K562 (cell line): ENCODE measurements around the gene EPHB6. TPM values are rescaled to one million over a fixed set of nuclear protein-coding genes. Genes with fewer than 3 reads are reported as not detected.

Experiments used
- ATAC-seq: fragments of 200-7000 bp; cut with Tn5 transposase; 3 replicates; pipeline ENCODE4 v1.9.1; 2020; ENCODE audit warnings: moderate library complexity
- BruUV-seq: library from RNA; stranded (reverse); fragments of 400-500 nt; replicated peaks from 2 replicates; lab custom pipeline; 2021; lab: Mats Ljungman, UMichigan
- CTCF ChIA-PET: fragments of 300-600 bp; formaldehyde crosslinking; extraction: SDS; loops from one replicate; lab custom pipeline; 2021; ENCODE audit warnings: low intra/inter-chr PET ratio; lab: Yijun Ruan, JAX
- POLR2A ChIA-PET: fragments of 300-600, 350-650 bp; sonication (Branson Sonifier 250); formaldehyde crosslinking; extraction: SDS; loops from one replicate; lab custom pipeline; 2021; ENCODE audit warnings: antibody characterized with exemption, inconsistent platforms; lab: Yijun Ruan, JAX
- DNase-seq, 4 experiments: peaks; one replicate each; pipeline versions ENCODE4 v3.0.0 to v3.0.0-alpha.2; 2011 to 2018; ENCODE audit warnings: low spot score in 3 of 4, mixed read lengths in 3 of 4; ENCODE audit errors: extremely low read depth in 1 of 4
- FAIRE-seq: peaks from 2 replicates; lab custom pipeline; 2011; peaks lifted over from hg19 to GRCh38; lab: Jason Lieb, UNC
- H2AFZ ChIP-seq: 2 replicates; pipeline ENCODE4 v1.6.0; 2011; ENCODE audit warnings: low read depth, low read length, control low read depth, inconsistent platforms
- H3K27ac ChIP-seq: fragments of 200-600 bp; 3 replicates; pipeline ENCODE4 v1.8.0; 2011; ENCODE audit warnings: low read depth, mild to moderate bottlenecking, control low read depth, inconsistent platforms, low read length, moderate library complexity, mixed read lengths; ENCODE audit errors: extremely low read depth
- H3K27me3 ChIP-seq, 2 experiments: fragments of 300-600 bp in 1 of 2; 2 replicates in 1 of 2; 3 replicates in 1 of 2; pipeline versions ENCODE4 v1.6.0 to v1.8.0; 2011; ENCODE audit warnings: inconsistent platforms in 2 of 2, low read length in 2 of 2, mild to moderate bottlenecking in 1 of 2, mixed read lengths in 1 of 2, moderate library complexity in 1 of 2; ENCODE audit not compliant: control insufficient read depth in 2 of 2, insufficient read depth in 2 of 2
- H3K36me3 ChIP-seq: fragments of 300-600 bp; 3 replicates; pipeline ENCODE4 v1.8.0; 2011; ENCODE audit warnings: mild to moderate bottlenecking, low read length, inconsistent platforms; ENCODE audit not compliant: control insufficient read depth, insufficient read depth
- H3K4me1 ChIP-seq, 2 experiments: fragments of 200-600 bp in 1 of 2; replicated peaks in 1 of 2; 2 replicates in 1 of 2; 3 replicates in 1 of 2; pipeline versions ENCODE4 v1.5.1 to v1.8.0; 2011; ENCODE audit warnings: inconsistent platforms in 2 of 2, low read length in 2 of 2, mild to moderate bottlenecking in 1 of 2, mixed read lengths in 1 of 2, moderate library complexity in 1 of 2; ENCODE audit not compliant: control insufficient read depth in 2 of 2, insufficient read depth in 2 of 2
- H3K4me2 ChIP-seq: 2 replicates; pipeline ENCODE4 v1.6.1; 2011; ENCODE audit warnings: low read length, control low read depth, inconsistent platforms, mixed read lengths; ENCODE audit not compliant: insufficient read depth
- H3K4me3 ChIP-seq: fragments of 200-600 bp; sonication (generic), shearing (Covaris generic); 2 replicates; pipeline ENCODE4 v1.5.1; 2016; ENCODE audit warnings: control low read depth, inconsistent platforms
- H3K79me2 ChIP-seq: fragments of 200-600 bp; 3 replicates; pipeline ENCODE4 v1.8.0; 2011; ENCODE audit warnings: low read length, inconsistent platforms; ENCODE audit not compliant: control insufficient read depth, insufficient read depth
- H3K9ac ChIP-seq, 2 experiments: 2 replicates each; pipeline versions ENCODE4 v1.6.0 to v1.6.1; 2011; ENCODE audit warnings: low read depth in 2 of 2, low read length in 2 of 2, control low read depth in 1 of 2, inconsistent platforms in 1 of 2, mild to moderate bottlenecking in 1 of 2, mixed read lengths in 1 of 2; ENCODE audit not compliant: insufficient read depth in 1 of 2
- H3K9me1 ChIP-seq: one replicate; pipeline ENCODE4 v1.6.0; 2011; ENCODE audit warnings: inconsistent platforms, mild to moderate bottlenecking, low read length, moderate library complexity; ENCODE audit not compliant: control insufficient read depth, insufficient read depth
- H3K9me3 ChIP-seq: replicated peaks from 2 replicates; pipeline ENCODE4 v1.5.1; 2011; ENCODE audit warnings: low read depth, low read length, inconsistent platforms; ENCODE audit not compliant: control insufficient read depth, insufficient read depth
- H4K20me1 ChIP-seq: replicated peaks from 2 replicates; pipeline ENCODE4 v1.6.1; 2011; ENCODE audit warnings: low read length, inconsistent platforms, mixed read lengths; ENCODE audit not compliant: control insufficient read depth, insufficient read depth
- ATF3 ChIP-seq, 2 experiments: fragments of 450-650 bp in 1 of 2; sonication (generic) in 1 of 2; formaldehyde crosslinking in 1 of 2; IDR thresholded peaks in 1 of 2; conservative IDR thresholded peaks in 1 of 2; 2 replicates each; pipeline versions ENCODE4 v1.6.1 to v1.8.1; 2016 to 2023; ENCODE audit warnings: mild to moderate bottlenecking in 2 of 2, moderate library complexity in 2 of 2, inconsistent platforms in 1 of 2, missing genetic modification reagents in 1 of 2
- ETV6 ChIP-seq, 3 experiments: fragments of 150-350 bp in 1 of 3; sonication (generic) in 1 of 3; formaldehyde crosslinking in 1 of 3; IDR thresholded peaks; 2 replicates each; pipeline versions ENCODE4 v1.6.1 to v1.8.0; 2014 to 2022; ENCODE audit warnings: borderline replicate concordance in 2 of 3, low read depth in 2 of 3, antibody characterized with exemption in 1 of 3, low read length in 1 of 3, mild to moderate bottlenecking in 1 of 3, missing genetic modification reagents in 1 of 3
- MYNN ChIP-seq, 2 experiments: sonication (generic); formaldehyde crosslinking in 1 of 2; IDR thresholded peaks; 2 replicates each; pipeline versions ENCODE4 v1.5.0 to v1.6.1; 2016 to 2020; ENCODE audit warnings: antibody characterized with exemption in 1 of 2, missing genetic modification reagents in 1 of 2
- PHB2 ChIP-seq: fragments of 450-650 bp; IDR thresholded peaks from 2 replicates; pipeline ENCODE4 v1.6.1; 2017; ENCODE audit warnings: low read depth
- SAFB ChIP-seq: fragments of 200-400 bp; formaldehyde crosslinking; IDR thresholded peaks from 2 replicates; pipeline ENCODE4 v1.6.1; 2017; ENCODE audit warnings: low read depth, low read length, borderline replicate concordance
- SP2 ChIP-seq: IDR thresholded peaks from 2 replicates; pipeline ENCODE4 v1.6.1; 2011; ENCODE audit warnings: mild to moderate bottlenecking, low read depth, low read length, moderate library complexity; ENCODE audit not compliant: poor library complexity, severe bottlenecking; ENCODE audit errors: extremely low read depth
- ZC3H11A ChIP-seq: IDR thresholded peaks from 2 replicates; pipeline ENCODE4 v1.6.1; 2012; ENCODE audit warnings: low read depth, low read length, improper control_type of control experiment
- WGBS: fragments of 100-300 bp; shearing (Covaris generic); methylation state at CpG from one replicate; pipeline ENCODE4 v1.1.6; 2016; ENCODE audit warnings: low coverage, mixed read lengths; ENCODE audit not compliant: insufficient coverage; ENCODE audit errors: missing lambda C conversion rate; 5-methylcytosine and 5-hydroxymethylcytosine counted together
- in situ Hi-C: fragments of 300-500 bp; cut with MboI; formaldehyde crosslinking; loops from 4 replicates; pipeline ENCODE4 v1.15.0; 2018; ENCODE audit warnings: inconsistent platforms, mixed read lengths
- intact Hi-C: fragments of 100-400 bp; cut with micrococcal nuclease; formaldehyde crosslinking; loops from 2 replicates; pipeline ENCODE4 v1.14.2; 2022
- polyA plus RNA-seq, 8 experiments: library from polyadenylated mRNA; depleted of rRNA in 4 of 8; stranded (reverse) in 5 of 8; unstranded in 3 of 8; fragments of >200 nt; fragmentation: Nextera tagmentation in 2 of 8; fragmentation: Illumina TruSeq in 1 of 8; extraction: Ambion mirVana in 2 of 8; extraction: Trizol in 1 of 8; gene quantifications; 2 replicates each; pipeline versions ENCODE4 v1.2.1 to v1.2.3, GENCODE V29; 2011 to 2014; ENCODE audit warnings: inconsistent platforms in 1 of 8, missing spikeins in 1 of 8
- total RNA-seq, 7 experiments: library from RNA; depleted of rRNA in 6 of 7; stranded (reverse); fragments of >200 nt in 6 of 7; fragmentation: Illumina TruSeq in 2 of 7; extraction: Trizol in 2 of 7; gene quantifications; 2 replicates each; pipeline versions ENCODE4 v1.2.1 to v1.2.3, GENCODE V29; 2011 to 2021; ENCODE audit warnings: low replicate concordance in 1 of 7

EPHB6 gene
- total and polyA plus RNA-seq, 9 of the 15 experiments (the other 6 are each of a cell fraction or from before 2014, with no cell fraction given) = 1.4 to 123 (median 7.6) TPM

- POLR2A ChIA-PET = no interaction called here
- H3K4me3 ChIP-seq = no peak overlapping the region
- no peak overlapping the region for H3K9ac ChIP-seq
- in situ Hi-C loops (no loop called here), intact Hi-C loops (loop anchor here (10.0 kb wide), 1 partner anchor 183 kb away; no protein-coding TSS in a partner anchor)
- no peaks in the 10 kb centered on the region for H3K9me1 ChIP-seq
- no peak overlapping the region for H2AFZ ChIP-seq
- BruUV-seq = no TSS peak
- H4K20me1 ChIP-seq = no peaks in the 10 kb centered on the region
- WGBS = 17% methylated on average over 2 of the region's 2 CpGs
- H3K79me2 ChIP-seq = no peaks in the 10 kb centered on the region
- H3K27ac ChIP-seq = no peak overlapping the region
- TF ChIP-seq ATF3 (IDR thresholded peaks at IDR 0.05) = peak; percentile 17; the same call in 1 of the 2 replicates
- TF ChIP-seq ATF3 (CRISPR knock-in tag; conservative IDR thresholded peaks at IDR 0.05) = no peak
- no peak for TF ChIP-seq SP2
- no peak for TF ChIP-seq PHB2
- no peaks in the 10 kb centered on the region for H3K9me3 ChIP-seq
- ATAC-seq (no peak), DNase-seq (no peak), FAIRE-seq (peak; percentile 6)
- no peaks in the 10 kb centered on the region for H3K36me3 ChIP-seq
- peaks cover 0 to 6% of the 10 kb centered on the region in 2 experiments; a peak in 2 of 5 replicates for H3K4me1 ChIP-seq
- H3K4me2 ChIP-seq = no peak overlapping the region
- CTCF ChIA-PET = no interaction called here
- peaks cover 6% of the 10 kb centered on the region in 2 experiments; a peak in 4 of 5 replicates for H3K27me3 ChIP-seq
Measured at GRCh38 chr7:142817506-142817905, 37.4 kb upstream of the EPHB6 start.

- CTCF ChIA-PET = no interaction called here
- H3K4me3 ChIP-seq = no peak overlapping the region
- H3K79me2 ChIP-seq = no peaks in the 10 kb centered on the region
- H3K4me1 ChIP-seq = no peaks in the 10 kb centered on the region
- POLR2A ChIA-PET = no interaction called here
- H3K27ac ChIP-seq = no peak overlapping the region
- no peaks in the 10 kb centered on the region for H3K9me1 ChIP-seq
- peaks cover 6% of the 10 kb centered on the region in 2 experiments; a peak in 4 of 5 replicates for H3K27me3 ChIP-seq
- no peak for ATAC-seq
- in situ Hi-C loops = no loop called here
- no TSS peak for BruUV-seq
- 8% methylated on average over 5 of the region's 5 CpGs for WGBS
- intact Hi-C loops = loop anchor here (2.0 to 10.0 kb wide), 2 partner anchors 19 to 185 kb away; no protein-coding TSS in a partner anchor
- TF ChIP-seq ZC3H11A (no peak), MYNN (IDR thresholded peaks at IDR 0.05) (no peak), MYNN (CRISPR knock-in tag; IDR thresholded peaks at IDR 0.05) (no peak), ETV6 (IDR thresholded peaks at IDR 0.05; ENCODE audit: borderline replicate concordance in 1 of 2, low read depth in 2 of 2, low read length in 1 of 2) (no peak), ETV6 (CRISPR knock-in tag; IDR thresholded peaks at IDR 0.05; ENCODE audit: borderline replicate concordance) (no peak), SAFB (no peak)
- TF ChIP-seq, all 486 proteins: peak for 0
- no peak overlapping the region for H3K4me2 ChIP-seq
- peak overlapping the region; percentile 28; the same call in 1 of the 2 replicates for H2AFZ ChIP-seq
- no peak for DNase-seq
- no peaks in the 10 kb centered on the region for H3K9me3 ChIP-seq
- FAIRE-seq = no peak
- no peaks in the 10 kb centered on the region for H3K36me3 ChIP-seq
- H4K20me1 ChIP-seq = no peaks in the 10 kb centered on the region
- H3K9ac ChIP-seq = no peak overlapping the region
Measured at GRCh38 chr7:142819530-142819929, 35.3 kb upstream of the EPHB6 start.
